Measurements from ENCODE around the gene KIF4A. TPM values are rescaled to one million over a fixed set of nuclear protein-coding genes. Genes with fewer than 3 reads are reported as not detected.
"Not testable (repeated sequence)": the region's sequence is repeated elsewhere in the genome, so short reads cannot be mapped to it uniquely, and the experiment has no call there.

Gene KIF4A
- total RNA-seq, 1 donor from 2014 or later, result 2.7 TPM

GRCh38 chrX:70292788-70293187, 2.9 kb downstream of the KIF4A start:
- DNase-seq, result no peak

- DNase-seq, result no peak
Observed at GRCh38 chrX:70293621-70294020, 3.7 kb downstream of the KIF4A start.

- no peak for DNase-seq
Observed at GRCh38 chrX:70301716-70302115, 11.8 kb downstream of the KIF4A start.

- DNase-seq, result no peak
Observed at GRCh38 chrX:70313503-70313902, 23.6 kb downstream of the KIF4A start.

GRCh38 chrX:70322784-70323183, 32.9 kb downstream of the KIF4A start:
- DNase-seq, result no peak

GRCh38 chrX:70323628-70324027, 33.7 kb downstream of the KIF4A start:
- not testable (repeated sequence) for DNase-seq

- DNase-seq, result no peak
Observed at GRCh38 chrX:70324326-70324725, 34.4 kb downstream of the KIF4A start.

- DNase-seq, result no peak
Observed at GRCh38 chrX:70331161-70331560, 41.3 kb downstream of the KIF4A start.

GRCh38 chrX:70332600-70332999, 42.7 kb downstream of the KIF4A start:
- DNase-seq, result no peak

GRCh38 chrX:70336767-70337166, 46.9 kb downstream of the KIF4A start:
- no peak for DNase-seq

GRCh38 chrX:70338290-70338689, 48.4 kb downstream of the KIF4A start:
- DNase-seq, result no peak

- no peak for DNase-seq
Observed at GRCh38 chrX:70343435-70343834, 53.5 kb downstream of the KIF4A start.

- DNase-seq, result no peak
Observed at GRCh38 chrX:70346418-70347070, 56.6 kb downstream of the KIF4A start.

- not testable (repeated sequence) for DNase-seq
Observed at GRCh38 chrX:70348825-70349224, 58.9 kb downstream of the KIF4A start.

- not testable (repeated sequence) for DNase-seq
Observed at GRCh38 chrX:70349367-70350125, 59.6 kb downstream of the KIF4A start.

GRCh38 chrX:70352496-70352895, 62.6 kb downstream of the KIF4A start:
- no peak for DNase-seq

GRCh38 chrX:70353514-70353913, 63.6 kb downstream of the KIF4A start:
- DNase-seq, result no peak

GRCh38 chrX:70354716-70355115, 64.8 kb downstream of the KIF4A start:
- no peak for DNase-seq

- no peak for DNase-seq
Observed at GRCh38 chrX:70359458-70359857, 69.6 kb downstream of the KIF4A start.

GRCh38 chrX:70360366-70360765, 70.5 kb downstream of the KIF4A start:
- DNase-seq, result no peak

- DNase-seq, result not testable (repeated sequence)
Observed at GRCh38 chrX:70368731-70369130, 78.8 kb downstream of the KIF4A start.

- no peak for DNase-seq
Observed at GRCh38 chrX:70386235-70386634, 96.3 kb downstream of the KIF4A start.

GRCh38 chrX:70398899-70399298, 109.0 kb downstream of the KIF4A start:
- no peak for DNase-seq

GRCh38 chrX:70400181-70400580, 110.3 kb downstream of the KIF4A start:
- DNase-seq, result not testable (repeated sequence)
